ENCODE results near the gene DEDD.

GRCh38 chr1:161132410-161133219, at the start of gene DEDD:
- TF ChIP-seq FOXP2 (optimal IDR thresholded peaks at IDR 0.05; ENCODE audit: borderline replicate concordance, extremely low read depth, extremely low read length, insufficient read depth) (peak; percentile 75), TAF1 (IDR thresholded peaks at IDR 0.05; ENCODE audit: borderline replicate concordance, insufficient read depth, low read length) (no peak), REST (IDR thresholded peaks at IDR 0.05; ENCODE audit: insufficient read depth in 1 of 2, low read depth in 2 of 2, low read length in 2 of 2) (peak in 1 of 2 experiments; percentile 26; a peak in 1 of 4 replicates), POLR2AphosphoS5 (IDR thresholded peaks at IDR 0.05; ENCODE audit: low read depth, low read length) (no peak; the same call in 1 of the 2 replicates), SIN3A (IDR thresholded peaks at IDR 0.05; ENCODE audit: borderline replicate concordance, insufficient read depth, low read length) (no peak)

Data from PFSK-1 (cell line).